ENCODE measurements around the gene PDE4C.

Gene PDE4C

DNA sequence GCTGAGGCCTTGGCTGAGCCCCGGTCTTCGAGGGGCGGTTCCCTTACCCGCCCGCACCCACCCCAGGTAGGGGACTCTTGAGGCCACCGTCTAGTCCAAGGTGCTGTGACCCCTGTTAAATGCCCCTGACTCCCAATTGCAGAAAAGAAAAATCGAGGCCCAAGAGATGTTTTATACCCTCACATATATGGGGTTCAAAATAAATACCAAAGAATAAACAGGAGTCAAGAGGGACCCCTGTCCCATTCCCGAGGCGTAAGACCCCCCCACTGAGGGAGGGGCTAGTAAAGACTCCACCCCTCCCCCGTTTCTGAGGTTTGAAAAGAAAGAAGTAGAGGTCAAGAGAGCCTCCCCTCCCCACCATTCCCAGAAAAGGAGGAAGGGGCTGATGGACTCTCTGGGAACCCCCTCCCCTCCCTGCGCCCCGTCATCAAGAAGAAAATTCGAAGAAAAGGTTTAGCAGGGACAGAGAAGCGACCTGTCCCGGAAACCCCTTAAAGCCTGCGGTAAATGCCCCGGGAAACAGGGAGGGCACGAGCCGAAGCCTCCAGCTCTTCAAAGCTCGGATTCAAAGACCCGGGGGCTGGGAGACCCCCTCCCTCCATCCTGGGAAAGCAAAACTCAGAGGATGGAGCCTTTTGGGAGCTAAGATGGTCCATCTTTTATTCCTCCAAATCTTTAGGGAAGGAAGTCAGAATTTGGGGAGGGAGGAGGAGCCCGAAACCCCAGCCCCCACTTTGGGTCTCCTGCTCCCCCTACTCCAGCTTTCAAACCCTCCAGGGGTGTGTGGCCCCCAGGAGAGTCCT lies 21.6 kb downstream of the PDE4C start (continued):
- TF ChIP-seq ZNF416 (tag by site-specific recombination; IDR thresholded peaks at IDR 0.05) (no peak), KLF9 (tag by site-specific recombination; IDR thresholded peaks at IDR 0.05; ENCODE audit: low read depth) (no peak), ZBTB7A (tag by site-specific recombination; IDR thresholded peaks at IDR 0.05; ENCODE audit: low read depth) (0 out of 2 replicates have a peak, but pooled peaks have one; percentile 29), ZNF48 (tag by site-specific recombination; IDR thresholded peaks at IDR 0.05) (no peak), ZNF341 (tag by site-specific recombination; IDR thresholded peaks at IDR 0.05; ENCODE audit: low read depth) (peak; percentile 71; the same call in 1 of the 2 replicates), ZNF292 (tag by site-specific recombination; IDR thresholded peaks at IDR 0.05; ENCODE audit: borderline replicate concordance, low read depth) (no peak), KLF7 (tag by site-specific recombination; IDR thresholded peaks at IDR 0.05; ENCODE audit: borderline replicate concordance) (no peak; the same call in 1 of the 2 replicates), ZNF114 (tag by site-specific recombination; IDR thresholded peaks at IDR 0.05) (no peak), ZNF544 (tag by site-specific recombination; IDR thresholded peaks at IDR 0.05) (no peak), KLF8 (tag by site-specific recombination; IDR thresholded peaks at IDR 0.05) (peak; percentile 83; the same call in 1 of the 2 replicates), YY1 (tag by site-specific recombination; IDR thresholded peaks at IDR 0.05) (no peak), KLF10 (tag by site-specific recombination; IDR thresholded peaks at IDR 0.05) (no peak), ZBTB21 (tag by site-specific recombination; IDR thresholded peaks at IDR 0.05) (no peak), ZNF433 (tag by site-specific recombination; IDR thresholded peaks at IDR 0.05; ENCODE audit: low read depth) (no peak), ZNF623 (tag by site-specific recombination; IDR thresholded peaks at IDR 0.05) (no peak), MYNN (tag by site-specific recombination; IDR thresholded peaks at IDR 0.05; ENCODE audit: borderline replicate concordance) (no peak), ZNF391 (tag by site-specific recombination; IDR thresholded peaks at IDR 0.05; ENCODE audit: borderline replicate concordance, low read depth) (no peak), ZNF266 (tag by site-specific recombination; IDR thresholded peaks at IDR 0.05; ENCODE audit: low read depth) (no peak), ZNF585B (tag by site-specific recombination; IDR thresholded peaks at IDR 0.05) (no peak), ZNF701 (tag by site-specific recombination; IDR thresholded peaks at IDR 0.05) (no peak), ZNF324 (tag by site-specific recombination; IDR thresholded peaks at IDR 0.05) (no peak), BCL11A (tag by site-specific recombination; IDR thresholded peaks at IDR 0.05; ENCODE audit: low read depth) (no peak; the same call in 1 of the 2 replicates), ZNF571 (tag by site-specific recombination; IDR thresholded peaks at IDR 0.05) (no peak), KLF16 (tag by site-specific recombination; IDR thresholded peaks at IDR 0.05) (no peak), ZNF513 (tag by site-specific recombination; IDR thresholded peaks at IDR 0.05) (0 out of 2 replicates have a peak, but pooled peaks have one; percentile 11), ZNF174 (tag by site-specific recombination; IDR thresholded peaks at IDR 0.05) (no peak), ZNF221 (tag by site-specific recombination; IDR thresholded peaks at IDR 0.05; ENCODE audit: borderline replicate concordance) (no peak), REPIN1 (tag by site-specific recombination; IDR thresholded peaks at IDR 0.05; ENCODE audit: low read depth) (no peak)
- TF ChIP-seq, protein P1, sequence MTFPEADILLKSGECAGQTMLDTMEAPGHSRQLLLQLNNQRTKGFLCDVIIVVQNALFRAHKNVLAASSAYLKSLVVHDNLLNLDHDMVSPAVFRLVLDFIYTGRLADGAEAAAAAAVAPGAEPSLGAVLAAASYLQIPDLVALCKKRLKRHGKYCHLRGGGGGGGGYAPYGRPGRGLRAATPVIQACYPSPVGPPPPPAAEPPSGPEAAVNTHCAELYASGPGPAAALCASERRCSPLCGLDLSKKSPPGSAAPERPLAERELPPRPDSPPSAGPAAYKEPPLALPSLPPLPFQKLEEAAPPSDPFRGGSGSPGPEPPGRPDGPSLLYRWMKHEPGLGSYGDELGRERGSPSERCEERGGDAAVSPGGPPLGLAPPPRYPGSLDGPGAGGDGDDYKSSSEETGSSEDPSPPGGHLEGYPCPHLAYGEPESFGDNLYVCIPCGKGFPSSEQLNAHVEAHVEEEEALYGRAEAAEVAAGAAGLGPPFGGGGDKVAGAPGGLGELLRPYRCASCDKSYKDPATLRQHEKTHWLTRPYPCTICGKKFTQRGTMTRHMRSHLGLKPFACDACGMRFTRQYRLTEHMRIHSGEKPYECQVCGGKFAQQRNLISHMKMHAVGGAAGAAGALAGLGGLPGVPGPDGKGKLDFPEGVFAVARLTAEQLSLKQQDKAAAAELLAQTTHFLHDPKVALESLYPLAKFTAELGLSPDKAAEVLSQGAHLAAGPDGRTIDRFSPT (tag by site-specific recombination; IDR thresholded peaks at IDR 0.05), result no peak
- TF ChIP-seq, protein P2, sequence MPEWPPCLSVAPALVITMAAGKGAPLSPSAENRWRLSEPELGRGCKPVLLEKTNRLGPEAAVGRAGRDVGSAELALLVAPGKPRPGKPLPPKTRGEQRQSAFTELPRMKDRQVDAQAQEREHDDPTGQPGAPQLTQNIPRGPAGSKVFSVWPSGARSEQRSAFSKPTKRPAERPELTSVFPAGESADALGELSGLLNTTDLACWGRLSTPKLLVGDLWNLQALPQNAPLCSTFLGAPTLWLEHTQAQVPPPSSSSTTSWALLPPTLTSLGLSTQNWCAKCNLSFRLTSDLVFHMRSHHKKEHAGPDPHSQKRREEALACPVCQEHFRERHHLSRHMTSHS (tag by site-specific recombination; IDR thresholded peaks at IDR 0.05), result no peak
- TF ChIP-seq, protein P3, sequence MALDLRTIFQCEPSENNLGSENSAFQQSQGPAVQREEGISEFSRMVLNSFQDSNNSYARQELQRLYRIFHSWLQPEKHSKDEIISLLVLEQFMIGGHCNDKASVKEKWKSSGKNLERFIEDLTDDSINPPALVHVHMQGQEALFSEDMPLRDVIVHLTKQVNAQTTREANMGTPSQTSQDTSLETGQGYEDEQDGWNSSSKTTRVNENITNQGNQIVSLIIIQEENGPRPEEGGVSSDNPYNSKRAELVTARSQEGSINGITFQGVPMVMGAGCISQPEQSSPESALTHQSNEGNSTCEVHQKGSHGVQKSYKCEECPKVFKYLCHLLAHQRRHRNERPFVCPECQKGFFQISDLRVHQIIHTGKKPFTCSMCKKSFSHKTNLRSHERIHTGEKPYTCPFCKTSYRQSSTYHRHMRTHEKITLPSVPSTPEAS (tag by site-specific recombination; IDR thresholded peaks at IDR 0.05), result no peak
- TF ChIP-seq, protein P4, sequence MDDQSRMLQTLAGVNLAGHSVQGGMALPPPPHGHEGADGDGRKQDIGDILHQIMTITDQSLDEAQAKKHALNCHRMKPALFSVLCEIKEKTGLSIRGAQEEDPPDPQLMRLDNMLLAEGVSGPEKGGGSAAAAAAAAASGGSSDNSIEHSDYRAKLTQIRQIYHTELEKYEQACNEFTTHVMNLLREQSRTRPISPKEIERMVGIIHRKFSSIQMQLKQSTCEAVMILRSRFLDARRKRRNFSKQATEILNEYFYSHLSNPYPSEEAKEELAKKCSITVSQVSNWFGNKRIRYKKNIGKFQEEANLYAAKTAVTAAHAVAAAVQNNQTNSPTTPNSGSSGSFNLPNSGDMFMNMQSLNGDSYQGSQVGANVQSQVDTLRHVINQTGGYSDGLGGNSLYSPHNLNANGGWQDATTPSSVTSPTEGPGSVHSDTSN (CRISPR knock-in tag; IDR thresholded peaks at IDR 0.05), result no peak
- TF ChIP-seq, protein P5, sequence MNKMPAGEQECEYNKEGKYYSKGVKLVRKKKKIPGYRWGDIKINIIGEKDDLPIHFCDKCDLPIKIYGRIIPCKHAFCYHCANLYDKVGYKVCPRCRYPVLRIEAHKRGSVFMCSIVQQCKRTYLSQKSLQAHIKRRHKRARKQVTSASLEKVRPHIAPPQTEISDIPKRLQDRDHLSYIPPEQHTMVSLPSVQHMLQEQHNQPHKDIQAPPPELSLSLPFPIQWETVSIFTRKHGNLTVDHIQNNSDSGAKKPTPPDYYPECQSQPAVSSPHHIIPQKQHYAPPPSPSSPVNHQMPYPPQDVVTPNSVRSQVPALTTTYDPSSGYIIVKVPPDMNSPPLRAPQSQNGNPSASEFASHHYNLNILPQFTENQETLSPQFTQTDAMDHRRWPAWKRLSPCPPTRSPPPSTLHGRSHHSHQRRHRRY (tag by site-specific recombination; IDR thresholded peaks at IDR 0.05), result no peak

Data from HEK293 (cell line).